Amygdala (tissue), 56 donors: ENCODE data around the gene HTR2A.
A peak's percentile ranks its signal among the peaks of the same experiment; 100 is the strongest.

Experiments
- DNase-seq, 56 donors: peaks; one replicate each; lab custom pipeline; 2025; lab: John Stamatoyannopoulos, UW

The HTR2A gene

GRCh38 chr13:46874006-46874405, 22.8 kb downstream of the HTR2A start:
- DNase-seq, result no peak

GRCh38 chr13:46871557-46871956, 25.3 kb downstream of the HTR2A start:
- DNase-seq, result no peak

GRCh38 chr13:46868091-46868490, 28.8 kb downstream of the HTR2A start:
- no peak for DNase-seq

- DNase-seq, result peak in 3 of 56 donors; percentile 2 to 13 (median 4)
These were observed 30.7 kb downstream of the HTR2A start for GRCh38 chr13:46866150-46866549.

GRCh38 chr13:46864941-46865340, 31.9 kb downstream of the HTR2A start:
- no peak for DNase-seq

GRCh38 chr13:46861959-46862358, 34.9 kb downstream of the HTR2A start:
- no peak for DNase-seq

GRCh38 chr13:46860722-46861121, 36.1 kb downstream of the HTR2A start:
- no peak for DNase-seq

- no peak for DNase-seq
These were observed 38.1 kb downstream of the HTR2A start for GRCh38 chr13:46858776-46859175.

- no peak for DNase-seq
These were observed 38.7 kb downstream of the HTR2A start for GRCh38 chr13:46858163-46858562.

GRCh38 chr13:46855664-46856063, 41.2 kb downstream of the HTR2A start:
- no peak for DNase-seq

GRCh38 chr13:46855166-46855565, 41.7 kb downstream of the HTR2A start:
- DNase-seq, result no peak

- no peak for DNase-seq
These were observed 44.7 kb downstream of the HTR2A start for GRCh38 chr13:46852168-46852567.

- no peak for DNase-seq
These were observed 46.6 kb downstream of the HTR2A start for GRCh38 chr13:46850214-46850613.

GRCh38 chr13:46846726-46847125, 50.1 kb downstream of the HTR2A start:
- DNase-seq, result no peak

GRCh38 chr13:46845146-46845545, 51.7 kb downstream of the HTR2A start:
- DNase-seq, result no peak

GRCh38 chr13:46844431-46844830, 52.4 kb downstream of the HTR2A start:
- no peak for DNase-seq

GRCh38 chr13:46839399-46839798, 57.5 kb downstream of the HTR2A start:
- no peak for DNase-seq

GRCh38 chr13:46834657-46835056, 62.2 kb downstream of the HTR2A start:
- DNase-seq, result no peak

- peak in 14 of 56 donors; percentile 2 to 74 (median 8) for DNase-seq
These were observed 65.2 kb downstream of the HTR2A start for GRCh38 chr13:46831588-46832194.

GRCh38 chr13:46830405-46831005, 66.3 kb downstream of the HTR2A start:
- no peak for DNase-seq

GRCh38 chr13:46822551-46822950, 74.3 kb downstream of the HTR2A start:
- DNase-seq, result no peak

GRCh38 chr13:46817838-46818476, 78.9 kb downstream of the HTR2A start:
- DNase-seq, result no peak
